TTC549 (cell line): ENCODE data around the gene DHRS13.

Source experiments
- FAIRE-seq: peaks from 2 replicates; lab custom pipeline; 2012; peaks lifted over from hg19 to GRCh38; lab: Jason Lieb, UNC

DHRS13 gene, protein sequence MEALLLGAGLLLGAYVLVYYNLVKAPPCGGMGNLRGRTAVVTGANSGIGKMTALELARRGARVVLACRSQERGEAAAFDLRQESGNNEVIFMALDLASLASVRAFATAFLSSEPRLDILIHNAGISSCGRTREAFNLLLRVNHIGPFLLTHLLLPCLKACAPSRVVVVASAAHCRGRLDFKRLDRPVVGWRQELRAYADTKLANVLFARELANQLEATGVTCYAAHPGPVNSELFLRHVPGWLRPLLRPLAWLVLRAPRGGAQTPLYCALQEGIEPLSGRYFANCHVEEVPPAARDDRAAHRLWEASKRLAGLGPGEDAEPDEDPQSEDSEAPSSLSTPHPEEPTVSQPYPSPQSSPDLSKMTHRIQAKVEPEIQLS

DNA sequence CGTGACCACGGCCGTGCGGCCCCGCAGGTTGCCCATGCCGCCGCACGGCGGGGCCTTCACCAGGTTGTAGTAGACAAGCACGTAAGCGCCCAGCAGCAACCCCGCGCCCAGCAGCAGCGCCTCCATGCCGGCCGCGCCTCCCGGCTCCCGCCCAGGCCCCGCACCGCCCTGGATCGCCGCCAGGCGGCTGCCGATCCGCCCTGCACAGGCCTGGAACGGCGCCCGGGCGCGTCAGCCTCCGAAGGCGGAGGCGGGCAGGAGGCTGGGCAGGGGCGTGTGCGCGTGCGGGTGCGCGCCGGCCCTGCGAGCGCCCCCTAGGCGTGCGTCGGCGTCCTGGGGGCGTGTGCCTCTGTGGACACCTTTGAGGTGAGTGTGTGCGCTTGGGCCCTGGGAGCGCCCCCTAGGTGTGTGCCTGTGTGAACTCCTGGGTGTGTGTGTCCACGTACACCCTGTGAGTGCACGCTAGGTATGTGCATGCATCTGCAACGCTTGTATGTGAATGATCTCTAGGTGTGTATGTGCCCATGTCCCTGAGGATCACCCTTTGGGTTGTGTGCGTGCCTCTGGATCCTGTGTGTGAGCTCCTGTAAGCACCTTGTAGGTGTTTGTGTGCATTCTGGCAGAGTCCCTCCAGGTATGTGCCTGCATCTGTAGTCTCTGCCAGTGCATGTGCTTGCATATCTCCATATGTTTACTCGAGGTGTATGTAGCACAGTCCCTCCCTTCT is at the start of gene DHRS13:
TSS of gene DHRS13 (minus strand) at position 261 of the 727 bp plus-strand sequence. CDS start at position 126, 135 bp downstream.
- FAIRE-seq = no peak

GRCh38 chr17:28951991-28952975 is 49.4 kb upstream of the DHRS13 start:
- FAIRE-seq = peak; percentile 97

- peak; percentile 51 for FAIRE-seq
Measured at GRCh38 chr17:28951428-28951990, 48.6 kb upstream of the DHRS13 start, which contains the start of gene PHF12. Gene PHF12 (minus strand): TSS chr17:28951518. CDS start chr17:28950960, 558 bp downstream.

- FAIRE-seq = no peak
Measured at GRCh38 chr17:28950752-28951427, 48.0 kb upstream of the DHRS13 start.

- FAIRE-seq = no peak
Measured at GRCh38 chr17:28950017-28950751, 47.3 kb upstream of the DHRS13 start.

- FAIRE-seq = no peak
Measured at GRCh38 chr17:28949185-28950016, 46.5 kb upstream of the DHRS13 start.

- no peak for FAIRE-seq
Measured at GRCh38 chr17:28948873-28949184, 46.0 kb upstream of the DHRS13 start.

DNA sequence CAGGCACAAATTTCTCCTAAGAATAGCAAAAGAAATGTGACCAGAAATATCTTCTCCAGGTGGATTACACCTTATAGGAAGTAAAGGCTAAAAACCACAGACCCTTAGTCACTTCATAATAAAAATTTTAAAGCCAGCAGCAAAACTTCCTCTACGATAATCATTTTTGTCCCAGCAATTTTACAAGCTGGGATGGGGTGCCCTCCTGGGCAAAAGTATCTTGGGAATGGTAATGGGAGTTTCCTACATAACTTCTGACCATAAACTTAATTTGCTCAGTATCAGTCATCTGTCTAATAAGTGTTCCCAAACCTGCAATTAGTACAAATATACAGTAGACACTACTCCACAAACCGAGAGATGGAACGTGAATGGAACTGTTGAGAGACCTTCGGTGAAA is 45.5 kb upstream of the DHRS13 start:
- FAIRE-seq = no peak

- no peak for FAIRE-seq
Measured at GRCh38 chr17:28947639-28948038, 44.8 kb upstream of the DHRS13 start.

- FAIRE-seq = no peak
Measured at GRCh38 chr17:28946239-28946638, 43.4 kb upstream of the DHRS13 start.

GRCh38 chr17:28944862-28945741 is 42.2 kb upstream of the DHRS13 start:
- FAIRE-seq = no peak

- FAIRE-seq = no peak
Measured at GRCh38 chr17:28944343-28944742, 41.5 kb upstream of the DHRS13 start.

DNA sequence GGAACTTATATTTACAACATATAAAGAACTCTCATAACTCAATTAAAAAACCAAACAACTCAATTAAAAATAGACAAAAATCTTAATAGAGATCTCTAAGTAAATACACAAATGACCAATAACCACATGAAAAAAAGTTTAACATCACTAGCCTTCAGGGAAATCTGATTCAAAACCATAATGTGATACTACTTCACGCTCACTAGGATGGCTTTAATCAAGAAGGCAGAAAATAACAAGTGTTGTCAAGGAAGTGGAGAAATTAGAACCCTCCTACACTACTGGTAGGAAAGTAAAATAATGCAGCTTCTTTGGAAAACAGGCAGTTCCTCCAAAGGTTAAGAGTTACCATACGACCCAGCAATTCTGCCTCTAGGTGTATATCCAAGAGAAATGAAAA is 40.0 kb upstream of the DHRS13 start:
- no peak for FAIRE-seq

- FAIRE-seq = no peak
Measured at GRCh38 chr17:28941251-28941650, 38.4 kb upstream of the DHRS13 start.

- no peak for FAIRE-seq
Measured at GRCh38 chr17:28940675-28941074, 37.8 kb upstream of the DHRS13 start.

GRCh38 chr17:28940142-28940541 is 37.3 kb upstream of the DHRS13 start:
- no peak for FAIRE-seq

- no peak for FAIRE-seq
Measured at GRCh38 chr17:28938552-28938951, 35.7 kb upstream of the DHRS13 start.

- no peak for FAIRE-seq
Measured at GRCh38 chr17:28937044-28937729, 34.3 kb upstream of the DHRS13 start.
